Duodenal mucosa (tissue), 2 donors: Measurements from ENCODE around the gene APOM.

Experiments used
- H3K27ac ChIP-seq: one replicate; pipeline ENCODE4 v1.7.0; 2013; ENCODE audit warnings: low read depth, low read length
- H3K27me3 ChIP-seq, 2 donors: one replicate each; pipeline ENCODE4 v1.7.0; 2013; ENCODE audit warnings: low read length in 2 of 2, control low read depth in 1 of 2; ENCODE audit not compliant: insufficient read depth in 2 of 2, control insufficient read depth in 1 of 2
- H3K36me3 ChIP-seq, 2 donors: one replicate each; pipeline ENCODE4 v1.7.0; 2013; ENCODE audit warnings: low read length in 2 of 2, control low read depth in 1 of 2; ENCODE audit not compliant: insufficient read depth in 2 of 2, control insufficient read depth in 1 of 2
- H3K4me1 ChIP-seq, 2 donors: one replicate each; pipeline ENCODE4 v1.7.0; 2013; ENCODE audit warnings: low read length in 2 of 2, control low read depth in 1 of 2; ENCODE audit not compliant: insufficient read depth in 2 of 2, control insufficient read depth in 1 of 2
- H3K4me3 ChIP-seq, 2 donors: one replicate each; pipeline ENCODE4 v1.7.0; 2013; ENCODE audit warnings: low read length in 2 of 2, low read depth in 1 of 2
- H3K9ac ChIP-seq, 2 donors: one replicate each; pipeline ENCODE4 v1.7.0; 2013; ENCODE audit warnings: low read length in 2 of 2, low read depth in 1 of 2
- H3K9me3 ChIP-seq, 2 donors: one replicate each; pipeline ENCODE4 v1.7.0; 2013; ENCODE audit warnings: low read length in 2 of 2, control low read depth in 1 of 2; ENCODE audit not compliant: control insufficient read depth in 1 of 2

Gene APOM

DNA sequence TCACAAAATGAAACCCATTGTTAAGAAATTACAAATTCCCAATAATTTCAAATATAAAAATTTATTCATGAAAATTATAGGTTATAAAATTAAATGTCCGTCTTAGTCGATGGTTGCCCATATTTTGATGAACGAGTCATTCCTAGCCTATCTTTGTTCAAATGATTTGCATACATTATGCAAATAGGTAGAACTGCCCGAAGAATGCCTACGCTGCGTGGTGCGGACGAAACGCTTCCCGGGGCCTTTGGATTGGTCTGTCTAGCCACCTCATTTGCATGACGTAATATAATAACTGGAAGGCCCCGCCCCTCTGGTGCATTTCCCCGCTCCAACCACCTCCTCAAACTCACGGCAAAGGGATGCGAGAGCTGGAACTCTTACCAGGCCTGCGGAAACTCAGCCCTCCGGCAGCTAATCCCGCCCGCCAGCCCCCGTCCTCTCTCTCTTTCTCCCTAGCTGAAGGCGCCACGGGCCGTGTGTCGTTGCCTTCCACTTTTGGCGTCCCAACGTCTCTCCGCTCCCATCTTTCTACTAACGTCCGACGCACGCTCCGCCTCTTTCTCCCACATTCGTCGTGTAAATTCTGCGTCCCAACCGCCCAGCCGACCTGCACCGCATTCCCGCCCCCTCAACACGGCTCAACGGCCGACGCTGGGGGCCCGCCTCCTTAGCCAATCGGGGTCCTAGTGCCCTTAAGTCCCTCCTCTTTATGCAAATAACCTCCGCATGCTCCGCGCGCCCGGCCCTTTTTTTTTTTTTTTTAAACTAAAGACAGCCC, 35.7 kb upstream of the APOM start:
- H3K27ac ChIP-seq: peak overlapping the region; percentile 99
- peak overlapping the region; percentile 81 to 83 for H3K4me3 ChIP-seq
- peaks cover 20 to 21% of the 10 kb centered on the region in 2 donors for H3K4me1 ChIP-seq
- peaks cover 15 to 26% of the 10 kb centered on the region in 2 donors for H3K36me3 ChIP-seq
- no peaks in the 10 kb centered on the region for H3K27me3 ChIP-seq
- no peaks in the 10 kb centered on the region for H3K9me3 ChIP-seq
- peak overlapping the region; percentile 77 to 91 for H3K9ac ChIP-seq

DNA sequence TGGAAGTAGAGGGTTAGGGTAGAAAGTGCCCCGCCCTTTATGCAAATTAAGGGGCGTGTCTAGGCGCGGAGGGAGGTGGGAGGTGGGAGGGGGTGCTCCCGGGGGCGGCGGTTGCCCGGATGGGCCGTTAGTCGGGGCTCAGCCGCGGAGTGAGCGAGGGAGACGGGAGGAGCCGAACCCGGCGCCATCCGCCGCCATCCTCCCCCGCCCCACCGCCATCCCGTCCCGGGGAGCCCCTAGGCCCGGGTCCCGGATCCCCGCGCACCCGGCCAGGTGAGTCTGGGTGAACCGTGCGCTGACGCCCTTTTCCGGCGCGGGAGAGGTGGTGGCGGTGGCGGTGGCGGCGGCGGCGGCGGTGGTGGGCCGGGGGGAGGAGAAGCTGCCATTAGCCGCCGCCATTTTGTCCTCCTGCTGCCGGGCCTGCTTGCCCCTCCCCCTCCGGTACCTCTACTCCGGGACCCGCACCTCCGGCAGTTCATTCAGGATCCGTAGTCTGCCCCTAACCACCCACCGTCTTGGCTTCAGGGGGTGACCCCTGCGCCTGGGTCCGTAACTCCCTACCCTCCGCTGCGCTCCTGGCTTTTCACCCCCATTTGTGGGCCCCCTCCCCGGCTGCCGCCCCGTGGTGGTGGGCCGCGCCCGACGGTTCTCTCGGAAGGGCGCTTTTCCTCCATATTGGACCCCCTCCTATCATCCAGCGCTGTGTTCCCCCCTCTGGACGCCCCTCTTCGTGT, 34.9 kb upstream of the APOM start, which contains the start of gene PRRC2A:
Gene PRRC2A, plus strand, starts transcription at position 130 of the 734 bp plus-strand sequence. CDS start 2,075 bp downstream, outside the sequence.
- Histone ChIP-seq H3K36me3 (peaks cover 23 to 33% of the 10 kb centered on the region in 2 donors), H3K27ac (peak within 1 kb of the TSS; percentile 99), H3K9me3 (no peaks in the 10 kb centered on the region), H3K4me3 (peak within 1 kb of the TSS; percentile 88 to 97), H3K9ac (peak within 1 kb of the TSS; percentile 98 to 99), H3K27me3 (no peaks in the 10 kb centered on the region), H3K4me1 (peaks cover 18 to 19% of the 10 kb centered on the region in 2 donors)

DNA sequence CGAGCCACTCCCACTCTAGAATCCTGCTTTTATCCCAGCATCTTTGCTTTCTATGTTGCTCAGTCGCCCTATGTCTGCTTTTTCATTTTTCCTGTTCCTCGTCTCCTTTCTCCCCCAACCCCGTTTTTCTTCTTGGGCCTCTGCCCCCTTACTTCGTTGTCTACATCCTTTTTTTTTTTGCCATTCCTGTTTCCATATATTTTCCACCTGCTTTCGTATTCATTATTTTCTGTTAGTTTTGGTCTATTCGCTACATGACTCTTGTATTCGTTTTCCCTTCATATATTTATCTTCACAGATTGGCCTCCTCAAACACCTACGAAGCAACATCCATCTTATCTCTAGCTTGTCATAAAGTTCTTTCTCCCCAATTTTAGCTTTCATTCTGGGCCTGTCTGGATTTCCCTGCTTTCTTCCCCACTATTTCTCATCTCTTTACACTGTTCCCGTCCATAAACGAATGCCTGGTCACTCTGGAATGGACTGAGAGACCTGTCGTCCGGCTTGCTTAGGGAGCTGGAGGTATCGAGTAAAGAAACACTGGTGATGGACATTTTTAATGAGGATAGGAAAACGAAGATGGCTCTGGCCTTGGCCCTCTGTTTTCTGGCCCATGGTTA, 34.3 kb upstream of the APOM start:
- Histone ChIP-seq H3K9me3 (no peaks in the 10 kb centered on the region), H3K4me1 (peaks cover 18 to 19% of the 10 kb centered on the region in 2 donors), H3K9ac (peak overlapping the region; percentile 98 to 99), H3K4me3 (peak overlapping the region; percentile 88 to 97), H3K36me3 (peaks cover 29 to 40% of the 10 kb centered on the region in 2 donors), H3K27me3 (no peaks in the 10 kb centered on the region), H3K27ac (peak overlapping the region; percentile 95)

DNA sequence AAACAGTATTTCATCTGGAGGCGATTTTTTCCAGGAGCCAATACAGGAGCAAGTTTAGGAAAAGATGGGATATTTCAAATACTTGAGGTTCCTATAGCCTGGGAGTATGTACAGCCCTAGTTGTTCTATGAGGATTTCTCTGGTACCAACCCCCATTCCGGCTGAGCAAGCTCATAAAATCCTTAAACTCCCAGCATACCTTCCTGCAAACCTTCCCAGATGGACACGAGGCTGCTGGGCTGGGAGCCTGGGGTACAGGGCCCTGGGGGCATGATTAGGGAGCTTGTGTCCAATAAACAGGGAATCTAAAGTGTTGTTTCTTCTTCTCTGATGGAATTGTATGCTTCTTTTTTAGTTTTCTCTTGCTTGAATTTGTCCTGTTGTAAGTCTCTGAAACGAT, 33.7 kb upstream of the APOM start:
- H3K9ac ChIP-seq: peak overlapping the region; percentile 98 to 99
- no peaks in the 10 kb centered on the region for H3K27me3 ChIP-seq
- H3K36me3 ChIP-seq: peaks cover 32 to 45% of the 10 kb centered on the region in 2 donors
- H3K27ac ChIP-seq: peak overlapping the region; percentile 95
- H3K9me3 ChIP-seq: no peaks in the 10 kb centered on the region
- H3K4me3 ChIP-seq: peak overlapping the region; percentile 88 to 97
- peaks cover 18 to 19% of the 10 kb centered on the region in 2 donors for H3K4me1 ChIP-seq

DNA sequence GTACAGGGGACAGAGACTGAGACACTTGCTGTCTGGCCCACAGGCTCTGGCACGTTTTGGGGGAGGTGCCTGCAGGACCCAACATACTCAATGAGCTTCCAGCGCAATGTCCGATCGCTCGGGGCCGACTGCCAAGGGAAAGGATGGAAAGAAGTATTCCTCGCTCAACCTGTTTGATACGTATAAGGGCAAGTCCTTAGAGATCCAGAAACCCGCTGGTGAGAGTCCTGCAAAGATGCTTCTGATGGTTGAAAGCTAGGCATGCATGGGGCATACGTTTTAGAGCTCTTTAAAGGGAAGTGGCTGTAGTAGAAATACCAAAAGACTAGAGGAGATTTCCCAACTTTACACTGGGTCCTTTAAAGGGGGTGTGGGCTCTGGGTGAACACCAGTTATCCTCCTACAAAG, 33.0 kb upstream of the APOM start:
- no peak overlapping the region for H3K27ac ChIP-seq
- peak overlapping the region in 1 of 2 donors; percentile 98 for H3K9ac ChIP-seq
- no peaks in the 10 kb centered on the region for H3K27me3 ChIP-seq
- H3K4me3 ChIP-seq: peak overlapping the region; percentile 36 to 97
- peaks cover 32 to 52% of the 10 kb centered on the region in 2 donors for H3K36me3 ChIP-seq
- no peaks in the 10 kb centered on the region for H3K9me3 ChIP-seq
- peaks cover 18 to 19% of the 10 kb centered on the region in 2 donors for H3K4me1 ChIP-seq

- Histone ChIP-seq H3K9me3 (no peaks in the 10 kb centered on the region), H3K4me3 (no peak overlapping the region), H3K4me1 (peaks cover 18 to 19% of the 10 kb centered on the region in 2 donors), H3K9ac (no peak overlapping the region), H3K27me3 (no peaks in the 10 kb centered on the region), H3K36me3 (peaks cover 43 to 66% of the 10 kb centered on the region in 2 donors), H3K27ac (no peak overlapping the region)
Measured at GRCh38 chr6:31624070-31624469, 31.6 kb upstream of the APOM start.

GRCh38 chr6:31626952-31627351, 28.7 kb upstream of the APOM start:
- Histone ChIP-seq H3K27me3 (no peaks in the 10 kb centered on the region), H3K4me3 (no peak overlapping the region), H3K9ac (no peak overlapping the region), H3K4me1 (peaks cover 11 to 13% of the 10 kb centered on the region in 2 donors), H3K27ac (no peak overlapping the region), H3K36me3 (peaks cover 62 to 92% of the 10 kb centered on the region in 2 donors), H3K9me3 (no peaks in the 10 kb centered on the region)

DNA sequence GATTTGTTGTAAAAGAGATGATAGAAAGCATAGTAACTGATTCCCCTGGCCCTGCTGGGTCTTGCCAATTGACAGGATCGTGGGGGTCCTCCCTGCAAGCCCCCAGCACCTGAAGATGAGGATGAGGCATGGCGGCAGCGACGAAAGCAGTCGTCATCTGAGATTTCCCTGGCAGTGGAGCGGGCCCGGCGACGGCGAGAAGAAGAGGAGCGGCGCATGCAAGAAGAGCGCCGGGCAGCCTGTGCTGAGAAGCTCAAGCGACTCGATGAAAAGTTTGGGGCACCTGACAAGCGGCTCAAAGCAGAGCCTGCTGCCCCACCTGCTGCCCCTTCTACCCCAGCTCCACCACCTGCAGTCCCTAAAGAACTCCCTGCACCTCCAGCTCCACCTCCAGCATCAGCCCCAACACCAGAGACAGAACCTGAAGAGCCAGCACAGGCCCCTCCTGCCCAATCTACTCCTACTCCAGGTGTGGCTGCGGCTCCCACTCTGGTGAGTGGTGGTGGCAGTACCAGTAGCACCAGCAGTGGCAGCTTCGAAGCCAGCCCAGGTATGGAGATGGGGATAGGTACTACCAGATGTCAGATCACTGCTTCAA, 27.9 kb upstream of the APOM start:
- Histone ChIP-seq H3K27ac (no peak overlapping the region), H3K9me3 (no peaks in the 10 kb centered on the region), H3K27me3 (no peaks in the 10 kb centered on the region), H3K4me1 (peaks cover 3 to 4% of the 10 kb centered on the region in 2 donors), H3K4me3 (no peak overlapping the region), H3K9ac (no peak overlapping the region), H3K36me3 (peaks cover 62 to 95% of the 10 kb centered on the region in 2 donors)

GRCh38 chr6:31629014-31629413, 26.7 kb upstream of the APOM start:
- Histone ChIP-seq H3K27ac (no peak overlapping the region), H3K36me3 (peaks cover 63 to 93% of the 10 kb centered on the region in 2 donors), H3K4me1 (peaks cover 0 to 3% of the 10 kb centered on the region in 2 donors), H3K9ac (no peak overlapping the region), H3K9me3 (no peaks in the 10 kb centered on the region), H3K27me3 (no peaks in the 10 kb centered on the region), H3K4me3 (no peak overlapping the region)
